C1 segment of cervical spinal cord (tissue), 14 donors: ENCODE results near the gene HEYL.

Source experiments
- DNase-seq, 14 donors: peaks; one replicate each; lab custom pipeline; 2025; lab: John Stamatoyannopoulos, UW

Gene HEYL

GRCh38 chr1:39639305-39640130 is at the start of gene HEYL:
HEYL (minus strand) TSS chr1:39639643; CDS start chr1:39639625, 18 bp downstream.
- DNase-seq, result peak in 3 of 14 donors; percentile 17 to 32 (median 24)

GRCh38 chr1:39689214-39689613 is 49.8 kb upstream of the HEYL start:
- peak in 1 of 14 donors; percentile 78 for DNase-seq

GRCh38 chr1:39688706-39689105 is 49.3 kb upstream of the HEYL start:
- DNase-seq, result peak in 1 of 14 donors; percentile 35

- no peak for DNase-seq
Measured at GRCh38 chr1:39687243-39687642, 47.8 kb upstream of the HEYL start.

- peak in 2 of 14 donors; percentile 23 to 94 for DNase-seq
Measured at GRCh38 chr1:39685071-39685470, 45.6 kb upstream of the HEYL start.

- DNase-seq, result peak in 1 of 14 donors; percentile 23
Measured at GRCh38 chr1:39684313-39684664, 44.8 kb upstream of the HEYL start.

- DNase-seq, result peak in 1 of 14 donors; percentile 19
Measured at GRCh38 chr1:39683591-39684312, 44.3 kb upstream of the HEYL start.

- DNase-seq, result no peak
Measured at GRCh38 chr1:39681999-39682398, 42.6 kb upstream of the HEYL start.

- no peak for DNase-seq
Measured at GRCh38 chr1:39681294-39681693, 41.9 kb upstream of the HEYL start.

GRCh38 chr1:39680751-39681150 is 41.3 kb upstream of the HEYL start:
- DNase-seq, result no peak

- DNase-seq, result no peak
Measured at GRCh38 chr1:39679821-39680220, 40.4 kb upstream of the HEYL start.

- no peak for DNase-seq
Measured at GRCh38 chr1:39678889-39679288, 39.4 kb upstream of the HEYL start.

- DNase-seq, result no peak
Measured at GRCh38 chr1:39677645-39678044, 38.2 kb upstream of the HEYL start.

GRCh38 chr1:39676948-39677548 is 37.6 kb upstream of the HEYL start:
- DNase-seq, result peak in 1 of 14 donors; percentile 34

GRCh38 chr1:39675220-39675619 is 35.8 kb upstream of the HEYL start:
- peak in 3 of 14 donors; percentile 35 to 50 (median 42) for DNase-seq

- DNase-seq, result no peak
Measured at GRCh38 chr1:39673215-39673614, 33.8 kb upstream of the HEYL start.

GRCh38 chr1:39672551-39672947 is 33.1 kb upstream of the HEYL start:
- DNase-seq, result peak in 3 of 14 donors; percentile 29 to 67 (median 36)

GRCh38 chr1:39671793-39672550 is 32.5 kb upstream of the HEYL start, which contains the start of gene NT5C1A:
NT5C1A (minus strand) TSS chr1:39672107; CDS start chr1:39672038, 69 bp downstream.
- DNase-seq, result peak in 11 of 14 donors; percentile 4 to 67 (median 32)

- peak in 9 of 14 donors; percentile 18 to 79 (median 23) for DNase-seq
Measured at GRCh38 chr1:39671433-39671792, 32.0 kb upstream of the HEYL start.

GRCh38 chr1:39670689-39671088 is 31.2 kb upstream of the HEYL start:
- no peak for DNase-seq

GRCh38 chr1:39668894-39669293 is 29.5 kb upstream of the HEYL start:
- DNase-seq, result peak in 1 of 14 donors; percentile 53
